Measurements from ENCODE around the gene SIX2.
A peak's percentile ranks its signal among the peaks of the same experiment; 100 is the strongest.

SIX2 gene

GRCh38 chr2:44959855-44960254, 49.4 kb downstream of the SIX2 start:
- no peak for TF ChIP-seq CTCF (IDR thresholded peaks at IDR 0.05; ENCODE audit: insufficient read depth, low read length, missing control alignments)
- no peak for DNase-seq (ENCODE audit: low read depth, low spot score)
- POLR2A ChIA-PET = no interaction called here
- CTCF ChIA-PET = interaction anchor here (6.2 kb wide), 1 partner anchor 12 kb away, joined by 81 read pairs; no protein-coding TSS in a partner anchor
- H3K4me3 ChIP-seq (ENCODE audit: low read depth, low read length) = no peak overlapping the region

DNA sequence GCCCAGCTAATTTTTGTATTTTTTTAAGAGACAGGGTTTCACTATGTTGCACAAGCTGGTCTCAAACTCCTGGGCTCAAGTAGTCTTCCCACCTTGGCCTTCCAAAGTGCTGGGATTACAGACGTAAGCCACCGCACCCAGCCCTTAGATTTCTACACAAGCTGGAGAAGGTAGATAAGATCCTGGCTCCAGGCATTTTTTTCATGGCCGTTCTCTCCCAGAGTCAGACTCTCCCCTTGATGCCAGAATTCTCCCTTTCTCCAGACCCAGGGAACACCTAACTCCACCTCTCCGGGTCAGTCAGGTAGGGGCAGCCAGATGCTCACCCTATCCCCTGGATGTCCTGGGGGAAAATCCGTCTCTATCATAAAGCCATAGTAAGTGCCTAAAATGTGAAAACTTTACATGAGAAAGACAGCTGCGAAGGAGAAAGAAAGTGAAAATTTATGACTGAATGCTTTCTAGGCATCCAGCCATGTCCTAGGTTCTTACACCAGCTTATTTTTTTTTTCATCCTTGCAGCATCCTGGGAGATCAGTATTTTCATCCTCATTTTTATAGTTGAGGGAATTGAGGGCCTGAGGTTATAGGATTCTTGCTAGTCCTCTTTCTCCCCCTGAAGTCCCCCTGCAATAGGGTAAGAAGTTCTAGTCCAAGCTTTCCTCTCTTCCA, 51.5 kb downstream of the SIX2 start:
- no peak for DNase-seq (ENCODE audit: low read depth, low spot score)
- ChIA-PET POLR2A (no interaction called here), CTCF (interaction anchor here (0.6 to 6.2 kb wide), 10 partner anchors 8 to 914 kb away, joined by 3 to 195 read pairs (median 8); no protein-coding TSS in a partner anchor)
- TF ChIP-seq CTCF (IDR thresholded peaks at IDR 0.05; ENCODE audit: insufficient read depth, low read length, missing control alignments) = no peak
- no peak overlapping the region for H3K4me3 ChIP-seq (ENCODE audit: low read depth, low read length)

DNA sequence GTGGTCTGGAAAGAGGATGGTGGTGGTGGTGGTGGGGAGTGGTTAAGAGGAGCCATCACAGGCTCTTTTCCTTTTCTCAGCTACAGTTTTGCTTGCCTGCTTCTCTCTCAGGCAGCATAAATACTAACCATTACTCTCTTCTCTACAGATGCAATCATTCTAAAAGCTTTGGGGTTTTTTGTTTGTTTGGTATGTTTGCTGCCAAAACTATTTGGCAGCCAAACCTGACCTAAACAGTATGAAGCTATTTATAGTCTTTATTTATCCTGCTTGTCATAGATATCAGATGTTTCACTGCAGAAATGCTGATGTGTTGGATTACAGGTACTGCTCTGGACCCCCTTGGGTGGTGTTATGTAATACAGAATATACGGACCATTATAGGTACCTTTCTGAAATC, 52.4 kb downstream of the SIX2 start:
- TF ChIP-seq CTCF (IDR thresholded peaks at IDR 0.05; ENCODE audit: insufficient read depth, low read length, missing control alignments) = no peak
- POLR2A ChIA-PET = no interaction called here
- CTCF ChIA-PET = interaction anchor here (0.6 to 6.2 kb wide), 23 partner anchors 8 to 913 kb away, joined by 3 to 195 read pairs (median 4); partner anchors contain the start of genes CAMKMT and PREPL
- H3K4me3 ChIP-seq (ENCODE audit: low read depth, low read length) = no peak overlapping the region
- no peak for DNase-seq (ENCODE audit: low read depth, low spot score)

DNA sequence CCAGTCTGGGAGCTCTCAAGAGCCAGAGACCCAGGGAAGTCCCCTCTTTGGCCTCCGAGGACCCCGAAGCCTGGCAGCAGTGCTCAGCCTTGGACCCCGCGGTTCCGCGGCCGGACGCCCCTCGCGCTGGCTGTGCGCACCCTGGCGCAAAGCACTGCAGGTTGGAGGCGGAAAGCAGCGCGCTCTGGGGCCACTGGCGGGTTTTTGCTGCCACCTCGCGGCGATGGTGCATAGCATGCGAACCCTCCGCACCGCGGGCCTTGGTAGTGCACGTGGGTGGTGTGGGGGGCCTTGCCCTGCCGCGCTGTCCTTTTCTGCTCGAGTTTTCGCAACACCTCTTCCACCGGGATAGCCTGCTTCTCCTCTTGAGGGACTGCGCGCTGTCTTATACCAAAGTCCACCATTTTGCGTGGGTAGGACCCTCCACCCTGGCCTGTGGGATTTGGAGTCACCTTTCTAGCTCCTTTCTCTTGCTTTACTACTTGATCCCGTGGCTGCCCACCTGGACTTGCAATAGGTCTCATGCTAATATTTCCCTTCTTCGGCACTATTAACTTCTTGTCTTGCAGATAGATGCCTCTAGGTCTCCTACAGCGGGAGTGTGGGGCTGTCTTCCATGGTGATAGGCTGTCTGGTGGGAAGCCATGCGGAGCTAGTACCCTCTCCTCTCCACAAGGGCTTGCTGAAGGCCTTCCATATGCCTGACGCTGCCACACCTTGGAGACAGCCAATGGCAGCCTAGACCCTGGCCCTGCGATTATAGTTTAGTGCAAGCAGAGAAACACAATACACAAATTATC, 53.5 kb downstream of the SIX2 start:
- CTCF ChIA-PET = interaction anchor here (0.6 to 6.2 kb wide), 43 partner anchors 9 to 918 kb away, joined by 3 to 195 read pairs (median 4); partner anchors contain the start of genes CAMKMT and PREPL
- H3K4me3 ChIP-seq (ENCODE audit: low read depth, low read length) = no peak overlapping the region; the same call in 1 of the 2 replicates
- TF ChIP-seq CTCF (IDR thresholded peaks at IDR 0.05; ENCODE audit: insufficient read depth, low read length, missing control alignments) = peak; percentile 93
- DNase-seq (ENCODE audit: low read depth, low spot score) = no peak
- POLR2A ChIA-PET = no interaction called here
